Chondrocyte (in vitro differentiated cells): ENCODE measurements around the gene AGBL5. TPM values are rescaled to one million over a fixed set of nuclear protein-coding genes. Genes with fewer than 3 reads are reported as not detected.
"Not testable (repeated sequence)": the region's sequence is repeated elsewhere in the genome, so short reads cannot be mapped to it uniquely, and the experiment has no call there.

Experiments
- DNase-seq: peaks from one replicate; pipeline ENCODE4 v3.0.0; 2021; ENCODE audit warnings: mixed read lengths, low spot score
- H3K27ac Mint-ChIP-seq: one replicate; pipeline ENCODE4 v1.8.0; 2021; ENCODE audit warnings: mild to moderate bottlenecking, moderate library complexity, mixed read lengths; ENCODE audit not compliant: unreplicated experiment
- H3K27me3 Mint-ChIP-seq: 2 replicates; pipeline ENCODE4 v1.8.0; 2021; ENCODE audit warnings: low read depth, mixed read lengths
- H3K36me3 Mint-ChIP-seq: 2 replicates; pipeline ENCODE4 v1.8.0; 2021; ENCODE audit warnings: low read depth, mixed read lengths
- H3K4me1 Mint-ChIP-seq: 2 replicates; pipeline ENCODE4 v1.8.0; 2021; ENCODE audit warnings: low read depth, mild to moderate bottlenecking, mixed read lengths
- H3K4me3 Mint-ChIP-seq: one replicate; pipeline ENCODE4 v1.8.0; 2021; ENCODE audit warnings: mild to moderate bottlenecking, moderate library complexity, mixed read lengths; ENCODE audit not compliant: unreplicated experiment
- H3K9me3 Mint-ChIP-seq: 2 replicates; pipeline ENCODE4 v1.8.0; 2021; ENCODE audit warnings: low read depth, mixed read lengths
- CTCF ChIP-seq: fragments of 200-600 bp; sonication (generic); IDR thresholded peaks from 2 replicates; pipeline ENCODE4 v1.5.0; 2021; ENCODE audit warnings: antibody characterized with exemption, mild to moderate bottlenecking, moderate library complexity
- total RNA-seq: library from RNA; stranded (reverse); gene quantifications from 3 replicates; pipeline ENCODE4 v1.2.1, GENCODE V29; 2021

AGBL5 gene
- total RNA-seq, 1 donor from 2014 or later, result 16.3 TPM

GRCh38 chr2:27118525-27119329 is 67.3 kb downstream of the AGBL5 start, which contains the start of gene CGREF1:
CGREF1 (minus strand) TSS chr2:27119128; CDS start chr2:27104366, 14,762 bp downstream.
- H3K27ac Mint-ChIP-seq, result no peak within 1 kb of the TSS
- H3K4me3 Mint-ChIP-seq, result peak within 1 kb of the TSS; percentile 73
- no peak for TF ChIP-seq CTCF
- no peak for DNase-seq
- no peaks in the 10 kb centered on the region for H3K9me3 Mint-ChIP-seq
- peaks cover 16% of the 10 kb centered on the region for H3K27me3 Mint-ChIP-seq
- no peaks in the 10 kb centered on the region for H3K36me3 Mint-ChIP-seq
- H3K4me1 Mint-ChIP-seq, result peaks cover 16% of the 10 kb centered on the region

GRCh38 chr2:27119330-27119670 is 67.8 kb downstream of the AGBL5 start:
- Mint-ChIP-seq H3K4me3 (peak overlapping the region; percentile 73), H3K4me1 (peaks cover 18% of the 10 kb centered on the region), H3K27me3 (peaks cover 16% of the 10 kb centered on the region)
- not testable (repeated sequence) for DNase-seq, H3K36me3 Mint-ChIP-seq, H3K27ac Mint-ChIP-seq, H3K9me3 Mint-ChIP-seq

Other genes starting within 250 kb of the AGBL5 start
- gene DPYSL5, start 203.5 kb upstream of the AGBL5 start, total RNA-seq, result 0.25 to 0.44 TPM (median 0.26 TPM) in 3 replicates
- 12.0 to 16.9 TPM (median 12.3 TPM) in 3 replicates for gene MAPRE3, start 81.0 kb upstream of the AGBL5 start, total RNA-seq
- gene TMEM214, start 18.7 kb upstream of the AGBL5 start, total RNA-seq, result 107 to 166 TPM (median 110 TPM) in 3 replicates
- gene OST4, start 20.0 kb downstream of the AGBL5 start, total RNA-seq, result 473 to 494 TPM (median 478 TPM) in 3 replicates
- 180 to 235 TPM (median 182 TPM) in 3 replicates for gene EMILIN1, start 26.9 kb downstream of the AGBL5 start, total RNA-seq
- 1.2 to 1.9 TPM (median 1.3 TPM) in 3 replicates for gene KHK, start 35.1 kb downstream of the AGBL5 start, total RNA-seq
- gene CGREF1, start 67.5 kb downstream of the AGBL5 start, total RNA-seq, result 9.6 to 15.9 TPM (median 13.5 TPM) in 3 replicates
- 0.30 to 0.44 TPM (median 0.31 TPM) in 3 replicates for gene ABHD1, start 72.1 kb downstream of the AGBL5 start, total RNA-seq
- 44.7 to 53.0 TPM (median 49.4 TPM) in 3 replicates for gene PREB, start 83.0 kb downstream of the AGBL5 start, total RNA-seq
- gene PRR30, start 87.7 kb downstream of the AGBL5 start, total RNA-seq, result not detected in 3 replicates
- not detected in 3 replicates for gene TCF23, start 97.3 kb downstream of the AGBL5 start, total RNA-seq
- gene ATRAID, start 160.4 kb downstream of the AGBL5 start, total RNA-seq, result 79.0 to 116 TPM (median 91.2 TPM) in 3 replicates
- gene SLC5A6, start 160.6 kb downstream of the AGBL5 start, total RNA-seq, result 21.8 to 27.9 TPM (median 24.3 TPM) in 3 replicates
- 54.8 to 88.4 TPM (median 55.0 TPM) in 3 replicates for gene CAD, start 165.7 kb downstream of the AGBL5 start, total RNA-seq
- gene SLC30A3, start 211.4 kb downstream of the AGBL5 start, total RNA-seq, result 0.17 to 0.31 TPM in 2 of 3 replicates, not detected in the other
- gene DNAJC5G, start 223.8 kb downstream of the AGBL5 start, total RNA-seq, result not detected in 3 replicates
- gene TRIM54, start 230.8 kb downstream of the AGBL5 start, total RNA-seq, result not detected in 3 replicates